COLO668 (cell line): ENCODE data around the gene RGS7.
"Not testable (repeated sequence)": the region's sequence is repeated elsewhere in the genome, so short reads cannot be mapped to it uniquely, and the experiment has no call there.

Experiments used
- DNase-seq: peaks from one replicate; lab custom pipeline; 2025; ENCODE audit not compliant: unreplicated experiment; lab: John Stamatoyannopoulos, UW

Gene RGS7

DNA sequence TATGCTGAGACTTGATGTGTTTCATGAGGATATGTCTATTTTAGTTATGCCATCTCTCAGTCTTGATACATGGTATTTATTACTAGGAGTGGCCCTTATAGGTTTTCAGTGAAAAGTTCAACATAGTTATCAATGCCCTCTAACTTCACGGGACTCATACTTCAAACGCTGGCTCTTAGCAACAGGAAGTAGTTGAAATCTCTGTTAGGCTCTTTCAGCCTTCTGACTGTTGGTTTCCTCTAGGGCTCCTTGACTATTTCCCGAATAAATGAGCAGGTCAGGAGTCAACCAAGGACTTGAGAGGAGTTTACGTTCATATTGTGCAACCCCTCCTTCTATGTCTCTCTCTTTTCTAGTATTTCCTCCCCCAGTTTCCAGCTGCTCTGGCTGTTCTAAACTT is 141.8 kb downstream of the RGS7 start:
- no peak for DNase-seq

DNA sequence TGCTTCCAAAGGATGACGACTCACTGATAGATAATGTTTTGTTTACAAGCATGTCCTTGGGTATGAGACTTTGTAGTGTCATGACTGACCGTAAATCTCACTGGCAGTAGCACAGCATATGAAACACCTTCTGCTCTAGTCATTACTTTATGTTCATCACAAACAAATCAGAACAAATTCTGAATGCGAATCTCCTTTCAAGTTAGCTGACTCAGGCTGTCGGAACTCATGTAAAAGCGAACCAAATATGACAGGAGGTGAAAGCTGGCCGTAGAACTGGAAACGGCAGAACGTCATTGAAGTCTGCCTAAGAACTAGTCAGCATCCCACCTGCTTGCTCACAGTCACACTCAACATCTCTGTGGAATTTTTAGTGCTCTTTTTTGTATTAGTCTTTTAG is 143.9 kb downstream of the RGS7 start:
- DNase-seq = no peak

DNA sequence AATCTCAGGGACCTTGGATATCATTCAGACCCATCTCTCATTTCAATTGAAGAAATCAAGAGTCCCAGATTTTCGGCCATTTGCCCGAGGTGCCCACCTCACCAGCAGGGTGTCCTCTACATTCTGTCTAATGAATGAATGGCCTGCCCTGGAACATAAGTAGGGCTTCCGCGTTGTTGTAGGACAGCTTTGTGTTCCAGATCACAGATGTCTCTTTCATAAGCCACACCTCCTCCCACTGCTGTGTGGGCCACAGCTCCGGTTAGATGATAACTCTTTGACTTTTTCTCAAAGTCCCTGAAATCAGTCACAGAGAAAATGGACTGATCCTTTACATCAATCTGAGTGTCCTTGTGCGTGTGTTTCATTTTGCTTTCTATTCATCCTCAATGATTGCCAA is 144.4 kb downstream of the RGS7 start:
- DNase-seq = no peak

DNA sequence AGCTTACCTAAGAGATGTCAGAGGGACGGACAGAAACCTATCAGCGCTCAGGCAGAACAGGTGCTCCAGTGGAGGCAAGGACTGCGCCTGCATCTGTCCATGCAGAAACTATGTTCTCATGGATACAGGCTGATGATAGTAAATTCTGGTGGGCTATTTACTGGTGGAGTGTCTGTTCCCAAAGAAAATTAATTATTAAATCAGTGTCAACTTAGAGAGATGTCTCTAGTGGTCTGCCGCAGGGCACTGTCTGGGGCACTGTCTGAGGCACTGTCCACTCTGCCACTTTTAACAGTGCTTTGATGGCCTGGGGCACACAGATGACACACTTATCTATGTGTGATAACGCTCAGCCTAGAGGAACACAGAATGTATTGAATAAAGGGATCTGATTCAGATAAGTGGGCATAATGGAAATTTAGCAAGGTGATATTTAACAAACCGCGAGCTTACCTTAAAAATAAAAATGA is 148.1 kb downstream of the RGS7 start:
- DNase-seq = peak; percentile 62

DNA sequence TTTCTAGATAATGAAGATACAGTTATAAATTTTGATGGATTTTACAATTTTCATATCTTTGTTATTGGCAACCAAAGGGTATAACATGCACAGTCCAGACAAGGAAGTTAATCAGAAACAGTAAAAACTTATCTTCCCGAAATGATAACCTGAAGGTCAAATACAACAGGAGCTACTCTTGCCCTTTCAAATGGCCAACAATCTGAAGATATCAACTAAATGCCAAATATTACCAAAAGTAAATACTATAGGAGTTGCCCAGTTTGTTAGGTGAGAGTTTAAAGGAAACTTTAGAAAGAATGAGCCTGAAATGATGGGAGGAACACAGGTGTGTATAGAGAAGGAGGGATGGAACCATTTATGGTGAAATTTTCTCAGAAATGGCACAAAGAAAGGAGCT is 153.2 kb downstream of the RGS7 start:
- no peak for DNase-seq

DNA sequence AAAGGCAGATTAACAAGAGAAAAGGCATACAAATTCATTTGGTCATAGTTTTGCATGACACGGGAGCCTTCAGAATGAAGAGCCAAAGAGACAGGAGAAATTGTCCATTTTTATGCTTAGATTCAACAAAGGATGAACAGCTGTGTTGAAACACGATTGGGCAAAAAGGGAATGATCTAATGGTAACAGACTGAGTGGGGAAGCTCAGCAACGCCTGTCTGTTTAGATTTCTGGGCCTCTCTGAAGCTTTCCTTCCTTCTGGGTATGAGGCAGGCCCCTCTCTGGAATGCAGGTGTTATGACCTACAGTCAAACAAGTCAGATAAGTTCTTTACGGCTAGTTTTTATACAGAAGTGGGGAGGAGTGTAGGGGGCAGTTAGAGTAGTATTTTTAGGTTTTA is 154.6 kb downstream of the RGS7 start:
- no peak for DNase-seq

DNA sequence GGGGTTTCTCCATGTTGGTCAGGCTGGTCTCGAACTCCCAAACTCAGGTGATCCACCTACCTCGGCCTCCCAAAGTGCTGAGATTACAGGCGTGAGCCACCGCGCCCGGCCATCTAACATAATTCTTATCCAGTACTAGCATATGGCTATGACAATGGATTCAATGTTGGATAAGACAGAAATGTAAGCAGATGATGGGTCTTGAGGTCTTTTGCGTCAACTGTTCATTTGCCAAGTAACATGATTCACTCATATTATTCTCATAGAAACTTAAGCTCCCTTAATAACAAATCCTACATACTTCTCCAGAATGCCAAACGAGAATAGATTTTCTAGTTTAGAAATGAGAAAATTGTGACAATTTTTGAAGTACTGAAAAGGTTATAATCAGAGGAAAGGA is 170.3 kb downstream of the RGS7 start:
- DNase-seq = no peak

DNA sequence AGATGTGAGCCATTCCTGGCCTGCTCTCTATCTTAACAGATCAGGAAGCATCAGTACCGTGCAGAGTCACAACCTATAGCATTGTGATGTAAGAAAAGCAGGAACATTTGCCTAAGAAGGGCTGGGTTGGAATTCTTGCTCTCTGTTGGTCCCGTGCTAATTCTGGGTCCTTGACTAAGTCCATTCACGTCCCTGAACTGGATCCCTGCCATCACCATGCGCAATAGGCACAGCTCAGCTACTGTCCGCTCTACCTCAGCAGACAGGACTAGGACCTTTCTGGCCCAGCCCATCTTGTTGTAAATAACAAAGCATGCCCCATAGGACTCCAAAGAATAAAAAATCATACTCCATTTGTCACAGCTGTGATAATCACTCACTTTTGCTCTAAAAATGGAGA is 175.0 kb downstream of the RGS7 start:
- no peak for DNase-seq

DNA sequence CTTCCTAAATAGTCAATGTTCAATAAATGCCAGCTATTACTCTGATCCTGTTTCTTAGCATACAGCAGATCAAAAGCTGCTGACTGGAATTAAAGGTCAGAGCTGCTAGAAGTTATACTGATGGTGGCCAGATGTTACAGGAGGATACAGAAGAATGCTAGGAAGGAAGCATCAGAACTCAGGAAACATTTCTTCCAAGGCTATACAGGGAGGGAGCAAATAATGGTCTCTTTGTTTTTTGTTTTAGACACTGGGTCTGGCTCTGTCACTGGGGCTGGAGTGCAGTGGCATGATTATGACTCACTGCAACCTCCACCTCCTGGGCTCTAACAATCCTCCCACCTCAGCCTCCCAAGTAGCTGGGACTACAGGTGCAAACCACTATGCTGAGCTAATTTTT is 175.5 kb downstream of the RGS7 start:
- no peak for DNase-seq

DNA sequence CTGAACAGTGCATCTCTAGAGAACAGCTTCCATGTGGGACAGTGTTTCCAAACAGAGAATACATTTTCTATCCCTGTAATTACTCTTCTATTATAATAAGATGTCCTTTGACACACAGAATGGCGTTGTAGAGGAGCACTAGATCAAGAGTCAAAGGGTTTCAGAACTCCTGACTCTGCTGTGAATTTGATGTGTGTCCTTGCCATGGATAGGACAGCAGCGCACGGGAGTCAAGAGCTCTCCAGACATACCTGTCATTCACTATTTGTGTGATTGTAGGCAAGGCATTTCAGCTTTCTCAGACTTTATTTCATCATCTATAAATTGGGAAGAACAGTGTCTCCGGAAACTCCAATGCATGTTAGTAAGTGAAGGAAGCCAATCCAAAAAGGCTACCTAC is 176.4 kb downstream of the RGS7 start:
- no peak for DNase-seq

DNA sequence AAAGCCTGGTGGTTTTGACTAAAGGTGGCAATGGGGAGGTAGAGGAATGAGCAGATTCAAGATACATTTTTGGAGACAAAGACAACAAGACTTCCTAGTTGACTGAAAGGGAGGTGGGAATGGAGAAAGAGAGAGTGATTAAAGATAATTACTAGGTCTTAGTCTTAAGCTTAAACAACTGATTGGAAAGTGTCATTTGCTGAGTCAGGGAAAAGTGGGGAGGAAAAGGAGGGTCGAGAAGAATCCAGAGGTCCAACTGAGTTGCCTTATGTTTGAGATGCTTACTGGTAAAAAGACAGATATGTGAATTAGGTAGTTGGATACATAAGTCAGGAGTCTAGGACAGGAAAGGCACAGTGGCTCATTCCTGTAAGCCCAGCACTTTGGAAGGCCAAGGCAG is 179.3 kb downstream of the RGS7 start:
- no peak for DNase-seq

DNA sequence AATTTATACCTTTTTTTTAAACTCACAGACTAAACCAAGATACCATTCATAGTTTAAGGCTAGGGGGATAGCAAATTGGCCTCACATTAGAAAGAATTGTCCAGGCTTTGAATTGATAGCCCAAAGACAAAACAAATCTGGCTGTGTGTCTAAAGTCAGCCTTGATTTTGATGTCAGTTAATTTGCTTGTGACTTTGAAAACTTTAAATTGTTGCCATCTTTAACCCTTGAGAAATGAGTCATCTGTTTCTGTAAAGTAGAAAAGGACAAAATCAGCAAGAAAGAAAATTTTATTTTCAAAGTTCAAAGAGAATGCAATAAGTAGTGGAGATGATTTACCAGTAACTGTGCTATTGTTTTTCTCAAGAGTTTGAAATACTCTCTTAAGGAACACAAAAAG is 184.5 kb downstream of the RGS7 start:
- no peak for DNase-seq

DNA sequence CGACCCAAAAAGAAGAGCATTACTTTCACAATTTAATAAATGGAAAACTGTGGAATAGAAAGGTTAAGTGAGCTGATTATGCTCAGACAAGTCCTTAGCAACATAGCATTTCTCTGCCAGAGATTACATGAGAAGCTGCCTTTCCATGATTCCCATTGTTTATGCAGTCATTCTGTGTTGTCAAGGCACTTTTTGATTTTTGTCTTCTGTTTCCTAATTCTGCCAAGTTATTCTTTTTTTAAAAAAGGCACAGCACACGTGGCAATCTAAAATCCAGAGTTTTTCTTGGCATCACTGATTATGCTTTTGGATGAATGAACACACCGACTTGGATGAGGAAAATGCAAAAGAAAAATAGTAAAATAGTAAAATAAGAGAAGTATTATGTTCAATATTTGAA is 185.0 kb downstream of the RGS7 start:
- no peak for DNase-seq

DNA sequence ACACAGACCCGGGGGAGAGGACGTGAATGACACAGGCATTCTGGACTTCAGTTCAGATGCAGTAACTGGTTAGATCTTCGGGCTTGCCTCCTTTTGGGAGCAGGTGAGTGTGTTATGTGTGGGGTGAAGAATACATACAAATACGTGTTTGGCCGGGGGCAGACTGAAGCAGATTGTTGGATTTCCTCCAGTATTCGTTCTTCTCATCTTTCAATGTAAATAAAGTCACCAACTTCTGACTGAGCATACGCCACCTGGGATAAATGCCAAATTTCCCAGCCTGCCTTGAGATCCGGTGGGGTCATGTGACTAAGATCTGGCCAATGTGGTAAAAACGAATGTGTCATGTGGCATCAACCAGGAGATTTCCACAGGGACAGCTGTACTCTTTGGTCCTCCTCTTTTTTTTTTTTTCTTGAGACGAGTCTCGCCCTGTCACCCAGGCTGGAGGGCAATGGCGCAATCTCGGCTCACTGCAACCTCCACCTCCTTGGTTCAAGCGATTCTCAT is 189.8 kb downstream of the RGS7 start:
- peak; percentile 70 for DNase-seq

DNA sequence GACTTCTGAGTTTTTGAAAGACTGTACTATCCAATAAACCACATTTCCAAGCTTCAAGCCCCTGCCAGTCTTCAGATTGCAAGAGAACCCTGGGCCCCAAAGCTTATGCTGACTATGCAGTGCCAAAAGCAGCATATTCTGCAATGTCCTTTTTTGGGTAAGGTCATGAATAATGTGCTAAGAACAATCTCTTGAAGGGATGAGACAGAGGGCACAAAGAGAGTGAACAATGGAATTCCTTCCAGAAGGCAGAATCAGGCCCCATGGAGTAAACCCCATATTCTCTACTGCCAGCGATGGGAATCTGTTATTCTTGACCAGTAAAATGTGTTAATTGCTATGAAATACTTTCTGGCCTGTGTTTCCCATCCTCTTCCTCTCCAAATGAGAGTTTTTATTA is 190.4 kb downstream of the RGS7 start:
- no peak for DNase-seq

DNA sequence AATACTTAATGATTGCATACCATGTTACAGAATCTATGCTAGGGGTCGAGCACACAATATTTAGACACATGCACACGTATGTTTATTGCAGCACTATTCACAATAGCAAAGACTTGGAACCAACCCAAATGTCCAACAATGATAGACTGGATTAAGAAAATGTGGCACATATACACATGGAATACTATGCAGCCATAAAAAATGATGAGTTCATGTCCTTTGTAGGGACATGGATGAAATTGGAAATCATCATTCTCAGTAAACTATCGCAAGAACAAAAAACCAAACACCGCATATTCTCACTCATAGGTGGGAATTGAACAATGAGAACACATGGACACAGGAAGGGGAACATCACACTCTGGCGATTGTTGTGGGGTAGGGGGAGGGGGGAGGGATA is 191.7 kb downstream of the RGS7 start:
- not testable (repeated sequence) for DNase-seq

DNA sequence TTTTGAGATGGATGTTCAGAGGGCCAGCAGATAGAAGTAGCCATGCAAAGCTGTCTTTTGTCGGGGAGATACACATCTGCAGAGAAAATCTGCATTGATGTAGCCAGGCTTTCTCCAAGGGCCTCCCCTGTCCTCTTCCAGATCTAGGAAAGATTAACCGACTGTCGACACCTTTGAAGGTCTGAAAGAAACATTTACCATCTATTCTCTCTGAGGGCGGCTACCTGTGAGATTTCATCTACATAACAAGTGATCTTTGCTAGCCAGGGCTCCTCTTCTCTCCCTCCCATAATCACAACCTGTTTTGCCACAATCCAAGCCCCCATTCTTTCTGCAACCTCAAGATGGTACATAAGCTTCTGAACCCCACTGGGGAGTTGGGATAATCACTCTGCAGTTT is 193.6 kb downstream of the RGS7 start:
- DNase-seq = no peak

DNA sequence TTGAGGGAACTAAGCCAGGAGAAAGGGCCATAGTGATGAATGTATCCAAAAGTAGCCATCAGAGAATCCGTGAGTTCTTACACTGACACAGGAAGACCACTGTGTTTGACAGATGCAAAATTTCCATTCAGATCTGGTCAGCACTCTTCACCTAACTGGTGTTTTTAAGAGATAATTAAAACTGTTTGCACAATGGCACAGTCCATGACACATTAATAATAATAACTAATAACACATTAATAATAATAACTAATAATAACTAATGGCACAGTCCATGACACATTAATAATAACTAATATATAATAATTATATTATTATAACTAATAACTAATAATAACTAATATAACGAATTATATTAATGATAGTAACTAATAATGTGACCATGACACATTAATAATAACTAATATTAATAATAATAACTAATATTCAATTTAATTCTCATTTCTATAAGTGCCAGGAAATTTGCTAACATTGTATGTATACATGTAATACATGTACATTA is 195.8 kb downstream of the RGS7 start:
- no peak for DNase-seq

DNA sequence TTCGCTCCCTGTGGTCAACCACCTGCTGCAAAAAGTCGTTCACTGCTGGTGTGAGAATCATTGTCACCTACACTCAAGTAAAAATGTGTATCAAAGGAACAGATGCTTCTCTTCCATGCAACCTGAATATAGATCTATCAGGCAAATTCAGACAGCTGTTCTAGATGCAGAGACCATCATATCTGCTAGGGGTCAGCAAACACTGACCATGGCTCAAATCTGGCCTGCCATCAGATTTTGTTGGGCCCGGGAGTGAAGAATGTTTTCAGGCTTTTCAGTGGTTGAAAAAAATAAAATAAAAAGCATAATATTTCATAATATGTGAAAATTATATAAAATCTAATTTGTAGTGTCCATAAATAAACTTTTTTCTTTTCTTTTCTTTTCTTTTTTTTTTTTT is 199.6 kb downstream of the RGS7 start:
- no peak for DNase-seq

DNA sequence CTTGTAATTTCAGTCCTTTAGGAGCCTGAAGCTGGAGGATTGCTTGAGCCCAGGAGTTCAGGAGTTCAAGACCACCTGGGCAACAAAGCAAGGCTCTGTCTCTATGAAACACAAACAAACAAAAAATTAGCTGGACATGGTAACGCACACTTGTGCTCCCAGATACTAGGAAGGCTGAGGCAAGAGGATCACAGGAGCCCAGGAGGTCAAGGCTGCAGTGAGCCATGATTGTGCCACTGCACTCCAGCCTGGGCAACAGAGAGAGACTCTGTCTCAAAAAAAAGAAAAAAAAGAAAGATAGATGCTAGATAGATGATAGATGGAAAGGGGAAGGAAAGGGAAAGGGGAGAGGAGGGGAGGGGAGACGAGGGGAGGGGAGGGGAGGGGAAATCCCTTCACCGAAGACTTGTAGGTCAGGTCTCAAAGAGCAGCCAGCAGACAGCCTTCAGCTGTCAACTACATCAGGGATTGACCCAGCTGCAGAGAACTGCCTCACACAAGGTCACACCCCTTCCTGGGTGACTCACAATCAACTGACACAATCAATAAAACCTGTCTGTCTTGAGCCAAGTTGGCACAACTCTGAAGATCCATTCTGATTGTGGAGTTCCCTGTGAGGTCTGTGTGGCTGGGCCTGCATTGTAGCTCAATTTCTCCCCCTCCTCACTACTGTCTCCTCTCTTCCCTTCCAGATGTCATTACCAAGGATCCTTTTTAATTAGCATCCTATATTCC is 200.6 kb downstream of the RGS7 start:
- DNase-seq = peak; percentile 66

DNA sequence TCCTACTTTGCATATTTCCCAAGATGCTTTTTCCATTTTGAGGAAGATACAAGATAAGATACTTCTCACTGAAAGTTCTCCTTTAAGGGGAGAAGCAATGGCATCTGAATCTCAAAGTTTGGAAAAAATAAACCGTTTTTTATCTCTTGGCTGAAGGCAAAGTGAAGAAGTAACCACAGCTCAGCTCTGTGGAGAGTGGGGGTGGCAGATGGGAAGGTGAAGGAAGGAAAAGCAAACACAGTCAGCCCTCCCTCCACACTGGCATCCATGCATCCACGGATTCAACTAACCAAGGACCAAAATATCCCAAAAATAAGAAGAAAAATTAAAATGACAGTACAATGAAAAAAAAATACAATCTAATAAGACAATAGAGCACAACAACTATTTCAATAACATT is 211.1 kb downstream of the RGS7 start:
- no peak for DNase-seq

DNA sequence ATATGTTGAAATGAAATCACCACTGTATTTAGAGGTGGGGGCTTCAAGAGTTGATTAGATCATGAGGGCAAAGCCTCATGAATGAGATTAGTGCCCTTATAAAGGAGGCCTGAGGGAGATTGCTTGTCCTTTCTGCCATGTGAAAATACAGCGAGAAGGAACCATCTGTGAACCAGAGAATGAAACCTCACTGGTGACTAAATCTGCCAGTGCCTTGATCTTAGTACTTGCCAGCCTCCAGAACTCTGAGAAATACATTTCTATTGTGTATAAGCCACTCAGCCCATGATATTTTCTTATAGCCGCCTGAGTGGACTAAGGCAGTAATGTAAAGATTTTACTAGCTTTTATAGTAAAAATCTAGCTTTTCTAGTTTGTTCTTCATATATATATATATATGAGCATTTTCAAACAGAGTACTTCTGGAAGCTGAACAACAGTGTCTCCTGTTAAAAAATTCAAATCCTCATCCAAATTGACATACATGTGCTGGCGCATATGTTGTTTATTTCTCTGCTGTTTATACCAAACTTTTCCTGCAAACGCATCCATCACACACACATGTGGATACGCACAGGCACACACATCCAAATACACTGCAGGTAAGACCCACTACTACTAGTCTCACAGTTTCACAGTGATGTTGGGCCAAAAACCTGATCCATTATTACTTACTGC is 213.1 kb downstream of the RGS7 start:
- no peak for DNase-seq
